DMS53 treated with DMSO at 0.1 percent for 48 hours (cell line): ENCODE data around the gene KCNAB1.
A peak's percentile ranks its signal among the peaks of the same experiment; 100 is the strongest.

Experiments
- DNase-seq: peaks from one replicate; lab custom pipeline; 2025; ENCODE audit not compliant: unreplicated experiment; lab: John Stamatoyannopoulos, UW

The KCNAB1 gene

DNA sequence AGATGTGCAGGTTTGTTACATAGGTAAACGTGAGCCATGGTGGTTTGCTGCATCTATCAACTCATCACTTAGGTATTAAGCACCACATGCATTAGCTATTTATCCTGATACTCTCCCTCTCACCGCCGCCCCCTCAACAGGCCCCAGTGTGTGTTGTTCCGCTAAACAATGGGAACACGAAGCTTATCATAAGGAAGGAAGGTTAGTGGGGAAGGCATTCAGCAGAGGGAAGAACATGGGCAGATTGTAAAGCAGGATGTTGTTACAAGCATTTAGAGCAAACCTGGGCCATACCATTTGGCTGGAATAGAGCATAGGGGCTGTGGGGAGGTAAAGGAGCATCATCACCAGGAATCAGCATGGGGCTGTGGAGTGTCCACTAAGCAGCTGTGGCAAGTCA, 322.7 kb downstream of the KCNAB1 start:
- no peak for DNase-seq

- DNase-seq, result no peak
These were observed 325.0 kb downstream of the KCNAB1 start for GRCh38 chr3:156445117-156446090.

- DNase-seq, result no peak
These were observed 327.9 kb downstream of the KCNAB1 start for GRCh38 chr3:156448300-156448699.

DNA sequence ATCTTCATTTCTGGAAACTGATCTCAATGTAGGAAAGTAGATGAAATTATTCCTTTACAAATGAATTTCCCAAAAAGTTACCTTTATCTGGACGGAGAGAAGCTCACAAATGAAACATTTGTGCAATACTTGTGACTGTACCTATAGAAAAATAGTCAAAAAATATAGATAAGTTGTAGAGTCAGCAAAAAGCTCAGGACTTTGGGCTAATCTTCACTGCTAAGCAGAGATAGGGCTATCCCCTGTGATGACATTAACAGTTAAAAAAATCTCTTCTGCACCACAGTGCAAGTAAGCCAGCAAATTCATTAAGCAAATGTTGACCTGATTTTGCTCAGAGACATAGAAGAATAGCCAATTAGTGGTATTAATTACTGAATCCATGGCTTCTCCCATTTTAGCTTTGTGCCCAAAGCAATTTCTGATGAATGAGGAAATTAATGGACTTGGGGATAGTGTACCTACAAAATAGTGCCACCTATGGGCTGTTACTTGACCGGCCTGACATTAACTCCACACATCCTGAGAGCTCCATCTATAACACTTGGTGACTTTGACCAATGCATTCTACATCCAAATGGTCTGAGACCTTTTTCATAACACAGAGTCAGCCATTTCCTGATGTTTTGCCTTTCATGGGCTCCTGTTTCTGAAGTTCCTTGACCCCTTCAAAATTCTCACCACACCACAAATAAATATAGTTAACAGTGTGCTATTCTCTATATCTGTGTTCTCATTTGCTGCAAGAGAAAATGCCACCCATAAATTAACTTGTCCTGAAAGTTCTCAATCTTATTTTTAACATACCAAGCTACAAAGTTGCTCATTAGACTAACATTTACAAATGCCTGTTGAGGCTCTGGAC, 329.6 kb downstream of the KCNAB1 start:
- DNase-seq, result peak; percentile 48

DNA sequence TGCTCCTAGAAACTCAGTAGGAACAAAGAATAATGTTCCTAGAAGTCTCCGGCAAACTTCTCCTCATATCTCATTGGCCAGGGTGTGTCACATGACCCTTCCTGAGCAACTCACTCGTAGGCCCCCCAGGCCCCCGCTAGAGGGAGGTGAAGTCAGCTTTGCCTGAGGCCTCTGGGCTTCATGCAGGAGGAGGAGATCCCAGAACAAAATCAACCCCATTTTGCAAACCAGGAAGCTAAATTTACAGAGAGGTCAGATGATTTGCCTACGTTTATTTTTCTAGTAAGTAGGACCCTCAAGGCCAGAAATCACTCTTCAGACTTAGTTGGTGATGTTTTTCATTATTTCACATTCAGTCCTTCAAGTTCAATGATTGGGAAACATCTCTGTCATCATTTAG, 335.5 kb downstream of the KCNAB1 start:
- no peak for DNase-seq

- DNase-seq, result peak; percentile 32
These were observed 336.4 kb downstream of the KCNAB1 start for GRCh38 chr3:156456771-156457224.

DNA sequence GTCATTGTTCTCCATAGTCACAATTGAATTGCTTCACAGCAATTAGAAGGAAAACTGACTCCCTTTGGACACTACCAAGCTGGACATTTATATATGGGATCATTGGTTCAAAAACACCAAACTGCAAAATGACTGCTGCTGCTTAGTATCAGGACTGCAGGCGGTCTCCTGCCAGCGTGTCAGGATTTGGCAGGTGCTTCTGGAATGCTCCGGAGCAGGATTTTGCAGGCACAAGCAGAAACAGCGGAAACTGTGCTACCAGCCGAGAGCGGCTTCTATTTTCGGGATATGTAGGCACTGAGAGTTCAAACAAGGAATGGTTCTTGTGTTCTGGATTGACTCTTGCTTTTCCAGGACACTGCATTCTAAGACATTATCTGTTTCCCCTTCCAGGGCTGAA, 339.1 kb downstream of the KCNAB1 start:
- DNase-seq, result no peak

- no peak for DNase-seq
These were observed 339.8 kb downstream of the KCNAB1 start for GRCh38 chr3:156460206-156460611.

DNA sequence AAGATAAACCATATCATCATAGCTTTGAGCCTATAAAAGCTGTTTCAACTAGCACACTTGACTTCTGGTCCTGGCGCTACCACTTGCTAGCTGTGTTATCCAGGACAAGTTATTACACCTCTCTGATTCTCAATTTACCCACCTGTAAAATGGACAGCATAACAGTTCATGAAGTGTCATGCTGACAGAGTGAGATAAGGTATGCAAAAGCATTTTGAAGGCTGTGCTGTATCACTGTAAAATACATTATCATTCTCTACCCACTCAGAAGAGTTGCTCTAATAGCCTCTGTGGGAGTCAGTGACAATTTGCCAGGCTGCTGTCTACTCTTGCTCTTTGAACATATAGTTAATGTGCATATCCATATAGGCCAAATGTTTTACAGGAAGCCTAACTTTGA, 341.5 kb downstream of the KCNAB1 start:
- no peak for DNase-seq

DNA sequence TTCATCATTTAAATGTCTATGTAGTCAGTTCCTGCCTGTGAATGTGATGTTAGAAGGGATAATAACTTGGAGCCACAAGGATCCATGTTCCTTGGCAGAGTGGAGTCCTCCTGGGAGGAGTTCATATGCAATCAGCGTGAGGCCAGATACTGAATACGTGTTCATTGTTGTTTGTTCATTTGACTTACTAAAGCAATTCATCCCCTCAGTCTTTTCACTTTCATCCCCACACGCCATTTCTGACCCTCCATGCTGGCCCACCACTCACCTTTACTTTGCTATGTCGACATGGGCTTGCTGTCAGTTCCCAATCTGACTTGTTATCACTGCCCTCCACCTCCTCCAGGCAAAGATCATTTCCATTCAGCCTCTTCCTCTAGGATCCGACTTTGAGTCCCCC, 342.7 kb downstream of the KCNAB1 start:
- no peak for DNase-seq

DNA sequence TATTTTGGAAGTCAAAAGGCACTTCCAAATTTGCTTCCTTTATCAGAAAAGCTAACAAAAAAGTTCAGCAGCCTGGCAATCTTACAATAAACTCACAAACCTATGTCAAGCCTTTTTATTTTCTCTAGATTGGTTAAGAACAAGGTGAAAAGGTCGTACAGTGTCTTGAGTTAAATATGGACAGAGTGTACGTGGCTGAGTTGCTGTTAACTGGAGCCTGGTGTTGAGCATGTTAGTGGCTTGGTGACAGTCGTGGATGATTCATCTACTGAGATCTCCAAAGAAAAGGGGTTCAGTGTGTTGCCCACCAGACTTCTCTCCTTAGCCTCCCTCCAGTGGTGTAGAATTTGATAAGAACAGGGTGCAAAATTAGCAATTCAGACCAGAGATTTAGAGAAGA, 344.8 kb downstream of the KCNAB1 start:
- DNase-seq, result no peak

GRCh38 chr3:156469456-156469855, 349.1 kb downstream of the KCNAB1 start:
- no peak for DNase-seq

GRCh38 chr3:156471431-156471830, 351.1 kb downstream of the KCNAB1 start:
- no peak for DNase-seq

- DNase-seq, result no peak
These were observed 351.8 kb downstream of the KCNAB1 start for GRCh38 chr3:156472150-156472549.

DNA sequence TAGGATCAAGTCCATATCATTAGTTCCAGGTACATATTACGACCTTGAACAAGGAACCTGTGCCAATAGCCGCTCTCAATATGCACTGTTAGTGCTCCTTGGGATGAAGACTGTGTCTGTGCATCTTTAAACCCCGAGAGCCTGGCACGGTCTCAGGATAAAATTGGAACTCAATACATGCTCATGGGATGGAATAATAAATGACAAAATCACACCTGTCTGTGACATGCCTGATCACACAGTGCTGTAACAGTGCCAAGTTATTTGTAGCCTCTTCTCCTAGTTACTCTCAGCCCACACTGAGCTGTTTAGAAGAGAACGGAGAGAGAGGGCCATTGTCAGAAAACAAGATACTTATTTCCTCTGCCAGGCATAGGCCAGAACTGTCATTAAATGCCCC, 352.3 kb downstream of the KCNAB1 start:
- no peak for DNase-seq

DNA sequence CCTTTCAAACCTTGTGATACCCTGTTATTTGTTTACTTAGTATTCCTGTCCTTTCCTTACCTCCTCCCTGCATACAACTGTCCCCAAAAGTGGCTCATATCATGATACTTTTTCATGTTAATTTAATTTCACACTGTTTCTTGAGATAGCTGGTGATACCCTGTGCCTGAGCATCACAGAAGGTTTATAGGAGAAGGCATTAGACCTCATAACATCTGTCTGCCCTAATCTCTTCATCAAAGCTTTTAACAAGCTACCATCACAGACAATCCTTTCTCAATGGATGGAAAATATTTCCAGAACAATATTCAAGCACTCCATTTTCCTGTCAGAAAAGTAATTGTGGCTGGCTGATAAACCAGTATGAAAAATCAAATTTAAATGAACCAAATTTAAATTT, 353.0 kb downstream of the KCNAB1 start:
- no peak for DNase-seq

GRCh38 chr3:156474560-156475389, 354.4 kb downstream of the KCNAB1 start:
- no peak for DNase-seq

- no peak for DNase-seq
These were observed 356.9 kb downstream of the KCNAB1 start for GRCh38 chr3:156477323-156477722.

- peak; percentile 5 for DNase-seq
These were observed 358.5 kb downstream of the KCNAB1 start for GRCh38 chr3:156478891-156479290.

DNA sequence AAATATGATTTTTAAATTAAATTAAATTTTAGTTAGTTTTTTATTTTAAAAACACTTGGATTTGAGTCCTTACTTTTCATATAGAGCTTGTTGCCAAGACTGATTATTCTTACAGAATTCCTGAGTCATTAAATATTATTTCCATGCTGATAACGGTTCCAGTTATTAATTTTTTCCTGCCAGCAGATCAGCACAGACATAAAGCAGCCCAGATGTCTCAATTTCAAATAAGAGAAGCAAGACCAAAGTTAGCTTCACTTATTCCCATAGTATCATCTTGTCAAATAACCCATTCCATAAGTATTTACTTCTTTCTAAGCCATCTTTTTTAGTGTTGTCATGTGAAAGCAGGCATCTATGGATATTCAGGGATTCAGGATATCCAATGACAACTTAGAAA, 359.2 kb downstream of the KCNAB1 start:
- no peak for DNase-seq

- DNase-seq, result no peak
These were observed 360.6 kb downstream of the KCNAB1 start for GRCh38 chr3:156480949-156481348.
